DND-41 (cell line): ENCODE measurements around the gene EFCAB10.

Experiments
- ATAC-seq: fragments of 200-7000 bp; cut with Tn5 transposase; 3 replicates; pipeline ENCODE4 v1.9.1; 2021; ENCODE audit warnings: low read depth; ENCODE audit not compliant: insufficient read depth
- DNase-seq: peaks from one replicate; pipeline ENCODE4 v3.0.0-alpha.2; 2020
- H2AFZ ChIP-seq: 2 replicates; pipeline ENCODE4 v1.6.0; 2012; ENCODE audit warnings: low read depth, low read length
- H3K27ac ChIP-seq: 2 replicates; pipeline ENCODE4 v1.5.1; 2012; ENCODE audit warnings: low read length, inconsistent platforms
- H3K27me3 ChIP-seq: fragments of 200-600 bp; sonication (generic); 2 replicates; pipeline ENCODE4 v1.6.0; 2012; ENCODE audit warnings: low read length, mild to moderate bottlenecking, inconsistent platforms; ENCODE audit not compliant: insufficient read depth, poor library complexity
- H3K36me3 ChIP-seq: 2 replicates; pipeline ENCODE4 v1.5.1; 2012; ENCODE audit warnings: low read length, inconsistent platforms; ENCODE audit not compliant: insufficient read depth
- H3K4me1 ChIP-seq: 2 replicates; pipeline ENCODE4 v1.5.1; 2012; ENCODE audit warnings: mild to moderate bottlenecking, low read length; ENCODE audit not compliant: insufficient read depth
- H3K4me2 ChIP-seq: 2 replicates; pipeline ENCODE4 v1.6.0; 2012; ENCODE audit warnings: mild to moderate bottlenecking, moderate library complexity, low read length, inconsistent platforms; ENCODE audit not compliant: insufficient read depth
- H3K4me3 ChIP-seq, 2 experiments: fragments of 200-600 bp in 1 of 2; shearing (Covaris generic) in 1 of 2; 2 replicates each; pipeline ENCODE4 v1.5.1; 2012 to 2016; ENCODE audit warnings: inconsistent platforms in 2 of 2, low read length in 2 of 2, mild to moderate bottlenecking in 2 of 2, low read depth in 1 of 2, moderate library complexity in 1 of 2
- H3K79me2 ChIP-seq: 2 replicates; pipeline ENCODE4 v1.6.0; 2012; ENCODE audit warnings: low read length, inconsistent platforms; ENCODE audit not compliant: insufficient read depth
- H3K9ac ChIP-seq: 2 replicates; pipeline ENCODE4 v1.6.0; 2012; ENCODE audit warnings: low read depth, mild to moderate bottlenecking, inconsistent platforms, low read length, moderate library complexity
- H3K9me3 ChIP-seq: 2 replicates; pipeline ENCODE4 v1.5.1; 2012; ENCODE audit warnings: low read length, moderate library complexity, mild to moderate bottlenecking, inconsistent platforms; ENCODE audit not compliant: insufficient read depth, severe bottlenecking
- H4K20me1 ChIP-seq: 2 replicates; pipeline ENCODE4 v1.6.0; 2012; ENCODE audit warnings: low read length; ENCODE audit not compliant: insufficient read depth
- CTCF ChIP-seq: IDR thresholded peaks from 2 replicates; pipeline ENCODE4 v1.5.1; 2012; ENCODE audit warnings: borderline replicate concordance, low read length, moderate library complexity, mild to moderate bottlenecking; ENCODE audit not compliant: poor library complexity, severe bottlenecking; ENCODE audit errors: extremely low read depth
- EZH2 ChIP-seq: IDR thresholded peaks from 3 replicates; pipeline ENCODE4 v1.6.1; 2012; ENCODE audit warnings: borderline replicate concordance, low read depth, mild to moderate bottlenecking, moderate library complexity, low read length, inconsistent platforms; ENCODE audit not compliant: severe bottlenecking

EFCAB10 gene

GRCh38 chr7:105577251-105577650 lies 4.0 kb downstream of the EFCAB10 start:
- Histone ChIP-seq H4K20me1 (no peaks in the 10 kb centered on the region), H3K9ac (no peak overlapping the region), H3K36me3 (no peaks in the 10 kb centered on the region), H3K27ac (no peak overlapping the region), H3K4me2 (no peak overlapping the region), H3K4me1 (no peaks in the 10 kb centered on the region), H3K27me3 (no peaks in the 10 kb centered on the region), H3K4me3 (no peak overlapping the region), H3K79me2 (no peaks in the 10 kb centered on the region), H3K9me3 (no peaks in the 10 kb centered on the region), H2AFZ (no peak overlapping the region)
- ATAC-seq (no peak), DNase-seq (no peak)
- TF ChIP-seq CTCF (no peak), EZH2 (no peak)

- no peak for DNase-seq
- H3K27me3 ChIP-seq: no peaks in the 10 kb centered on the region
Observed at GRCh38 chr7:105571891-105572290, 9.4 kb downstream of the EFCAB10 start.

GRCh38 chr7:105567821-105568220 lies 13.5 kb downstream of the EFCAB10 start:
- no peaks in the 10 kb centered on the region for H3K27me3 ChIP-seq
- no peaks in the 10 kb centered on the region for H3K79me2 ChIP-seq
- no peak for TF ChIP-seq EZH2
- no peak for TF ChIP-seq CTCF
- no peak overlapping the region for H3K4me2 ChIP-seq
- H3K27ac ChIP-seq: no peak overlapping the region
- no peak overlapping the region for H3K9ac ChIP-seq
- H3K4me1 ChIP-seq: no peaks in the 10 kb centered on the region
- ATAC-seq (no peak), DNase-seq (no peak)
- no peaks in the 10 kb centered on the region for H3K9me3 ChIP-seq
- H3K4me3 ChIP-seq: no peak overlapping the region
- no peak overlapping the region for H2AFZ ChIP-seq
- peaks cover 49% of the 10 kb centered on the region for H3K36me3 ChIP-seq
- no peaks in the 10 kb centered on the region for H4K20me1 ChIP-seq

More at GRCh38 chr7:105571891-105572290, 9.4 kb downstream of the EFCAB10 start:
- H3K9me3 ChIP-seq: no peaks in the 10 kb centered on the region
- H3K36me3 ChIP-seq: peaks cover 12% of the 10 kb centered on the region
- no peak overlapping the region for H3K9ac ChIP-seq
- ATAC-seq: no peak
- no peaks in the 10 kb centered on the region for H3K4me1 ChIP-seq
- TF ChIP-seq EZH2: no peak
- no peak for TF ChIP-seq CTCF
- no peak overlapping the region for H3K4me2 ChIP-seq
- H4K20me1 ChIP-seq: no peaks in the 10 kb centered on the region
- H3K79me2 ChIP-seq: no peaks in the 10 kb centered on the region
- H2AFZ ChIP-seq: no peak overlapping the region
- H3K4me3 ChIP-seq: no peak overlapping the region
- H3K27ac ChIP-seq: no peak overlapping the region

GRCh38 chr7:105567024-105567423 lies 14.3 kb downstream of the EFCAB10 start:
- Histone ChIP-seq H4K20me1 (no peaks in the 10 kb centered on the region), H2AFZ (no peak overlapping the region), H3K27me3 (no peaks in the 10 kb centered on the region), H3K79me2 (no peaks in the 10 kb centered on the region), H3K36me3 (peaks cover 56% of the 10 kb centered on the region), H3K9ac (no peak overlapping the region), H3K4me1 (no peaks in the 10 kb centered on the region), H3K4me2 (no peak overlapping the region), H3K27ac (no peak overlapping the region), H3K9me3 (no peaks in the 10 kb centered on the region), H3K4me3 (no peak overlapping the region)
- DNase-seq (no peak), ATAC-seq (no peak)
- no peak for TF ChIP-seq CTCF
- TF ChIP-seq EZH2: no peak
